ENCODE measurements around the gene NTN1. TPM values are rescaled to one million over a fixed set of nuclear protein-coding genes. Genes with fewer than 3 reads are reported as not detected.

The NTN1 gene
- polyA plus RNA-seq, 3 donors, result 0.03 to 0.04 TPM; not detected in 1

GRCh38 chr17:9233271-9233599, 211.9 kb downstream of the NTN1 start:
- Mint-ChIP-seq H3K9me3 (peaks cover 0 to 3% (median 0%) of the 10 kb centered on the region in 7 donors), H3K36me3 (no peaks in the 10 kb centered on the region), H3K4me1 (no peaks in the 10 kb centered on the region), H3K27me3 (ENCODE audit: low read depth in 3 of 3) (peaks cover 22 to 45% (median 31%) of the 10 kb centered on the region in 3 donors), H3K27ac (no peak overlapping the region), H3K4me3 (no peak overlapping the region)
- DNase-seq, result no peak
- Histone ChIP-seq H3K79me2 (ENCODE audit: insufficient read depth, low read length) (no peaks in the 10 kb centered on the region), H3K27me3 (ENCODE audit: control insufficient read depth in 2 of 2, insufficient read depth in 2 of 2, low read length in 2 of 2) (peaks cover 4 to 26% of the 10 kb centered on the region in 2 donors), H3K4me2 (replicated peaks; ENCODE audit: extremely low read depth, low read length, poor library complexity, severe bottlenecking) (no peak overlapping the region), H3K4me3 (replicated peaks in 1 of 3; ENCODE audit: low read depth in 2 of 3, low read length in 3 of 3) (no peak overlapping the region), H3K36me3 (replicated peaks in 1 of 2; ENCODE audit: control insufficient read depth in 1 of 2, insufficient read depth in 2 of 2, low read length in 2 of 2) (no peaks in the 10 kb centered on the region), H2AFZ (ENCODE audit: insufficient read depth, low read depth, low read length, poor library complexity, severe bottlenecking) (no peak overlapping the region), H3K27ac (ENCODE audit: low read depth in 1 of 2, low read length in 2 of 2) (no peak overlapping the region), H3K9me3 (replicated peaks in 1 of 2; ENCODE audit: control insufficient read depth in 1 of 2, insufficient read depth in 1 of 2, low read length in 2 of 2) (no peaks in the 10 kb centered on the region), H4K20me1 (ENCODE audit: insufficient read depth, low read length) (no peaks in the 10 kb centered on the region), H3K9ac (ENCODE audit: insufficient read depth, low read length, poor library complexity, severe bottlenecking) (no peak overlapping the region), H3K4me1 (ENCODE audit: control insufficient read depth in 1 of 2, insufficient read depth in 2 of 2, low read length in 2 of 2) (no peaks in the 10 kb centered on the region)
- TF ChIP-seq CTCF (IDR thresholded peaks at IDR 0.05), result no peak
- intact Hi-C loops (cut with micrococcal nuclease), result no loop called here
- 26% methylated on average over 9 of the region's 9 CpGs for WGBS (ENCODE audit: insufficient coverage)

- Histone ChIP-seq H2AFZ (ENCODE audit: insufficient read depth, low read depth, low read length, poor library complexity, severe bottlenecking) (no peak overlapping the region), H3K9me3 (replicated peaks in 1 of 2; ENCODE audit: control insufficient read depth in 1 of 2, insufficient read depth in 1 of 2, low read length in 2 of 2) (no peaks in the 10 kb centered on the region), H3K27me3 (ENCODE audit: control insufficient read depth in 2 of 2, insufficient read depth in 2 of 2, low read length in 2 of 2) (peaks cover 4 to 27% of the 10 kb centered on the region in 2 donors), H4K20me1 (ENCODE audit: insufficient read depth, low read length) (no peaks in the 10 kb centered on the region), H3K4me3 (replicated peaks in 1 of 3; ENCODE audit: low read depth in 2 of 3, low read length in 3 of 3) (no peak overlapping the region), H3K4me1 (ENCODE audit: control insufficient read depth in 1 of 2, insufficient read depth in 2 of 2, low read length in 2 of 2) (peaks cover 0 to under 1% of the 10 kb centered on the region in 2 donors), H3K9ac (ENCODE audit: insufficient read depth, low read length, poor library complexity, severe bottlenecking) (no peak overlapping the region), H3K79me2 (ENCODE audit: insufficient read depth, low read length) (no peaks in the 10 kb centered on the region), H3K36me3 (replicated peaks in 1 of 2; ENCODE audit: control insufficient read depth in 1 of 2, insufficient read depth in 2 of 2, low read length in 2 of 2) (no peaks in the 10 kb centered on the region), H3K4me2 (replicated peaks; ENCODE audit: extremely low read depth, low read length, poor library complexity, severe bottlenecking) (no peak overlapping the region), H3K27ac (ENCODE audit: low read depth in 1 of 2, low read length in 2 of 2) (no peak overlapping the region)
- Mint-ChIP-seq H3K4me1 (peaks cover 2% of the 10 kb centered on the region), H3K9me3 (peaks cover 0 to 3% (median 0%) of the 10 kb centered on the region in 7 donors), H3K27me3 (ENCODE audit: low read depth in 3 of 3) (peaks cover 22 to 47% (median 37%) of the 10 kb centered on the region in 3 donors), H3K36me3 (no peaks in the 10 kb centered on the region), H3K27ac (no peak overlapping the region), H3K4me3 (peak overlapping the region in 1 of 2 donors; percentile 72)
- 78% methylated on average over 7 of the region's 7 CpGs for WGBS (ENCODE audit: insufficient coverage)
- DNase-seq, result no peak
- intact Hi-C loops (cut with micrococcal nuclease), result no loop called here
- no peak for TF ChIP-seq CTCF (IDR thresholded peaks at IDR 0.05)
These were observed 212.5 kb downstream of the NTN1 start for GRCh38 chr17:9233761-9234160.
